Activated CD8-positive, alpha-beta memory T cell treated with anti-CD3 and anti-CD28 coated beads, Interleukin-2, amount 50 U/mL, for 1 hour (primary cell): ENCODE data around the gene PAQR5.
A peak's percentile ranks its signal among the peaks of the same experiment; 100 is the strongest.

Experiments used
- DNase-seq: peaks from one replicate; pipeline ENCODE4 v3.0.0-alpha.2; 2020; ENCODE audit errors: extremely low read depth

The PAQR5 gene

DNA sequence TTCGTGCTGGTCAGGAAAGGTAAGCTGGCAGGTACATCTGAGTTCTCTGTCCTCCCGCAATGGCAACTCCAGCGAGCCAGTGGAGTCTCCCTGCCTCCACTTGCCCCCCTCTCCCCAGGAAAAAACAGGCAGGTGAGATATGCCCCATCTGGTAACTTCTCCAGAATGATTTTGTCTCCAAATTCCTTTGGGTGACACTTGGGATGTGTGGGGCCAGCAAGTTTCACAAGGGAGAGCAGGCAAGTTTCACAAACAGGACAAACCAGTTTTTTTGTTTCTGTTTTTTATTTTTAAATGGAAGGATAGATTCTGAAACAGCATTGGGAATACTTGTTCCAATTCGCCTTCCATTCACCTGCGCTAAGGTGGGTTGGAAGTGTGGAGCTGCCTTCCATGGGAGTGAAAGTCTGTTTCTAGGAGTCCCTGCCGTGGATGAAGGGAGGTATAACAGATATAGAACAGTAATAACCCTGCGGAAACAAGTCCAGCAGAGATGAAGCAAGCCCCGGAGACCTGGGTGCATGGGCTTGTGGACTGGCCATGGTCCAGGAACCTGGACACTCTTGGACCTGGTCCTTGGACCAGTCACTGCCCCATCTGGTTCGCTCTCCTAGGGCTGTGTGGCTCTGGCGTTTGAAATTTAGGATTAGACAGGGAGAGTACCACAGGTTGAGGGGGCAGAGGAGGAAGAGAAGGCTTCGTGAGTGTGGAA, 92.5 kb downstream of the PAQR5 start:
- DNase-seq: no peak

DNA sequence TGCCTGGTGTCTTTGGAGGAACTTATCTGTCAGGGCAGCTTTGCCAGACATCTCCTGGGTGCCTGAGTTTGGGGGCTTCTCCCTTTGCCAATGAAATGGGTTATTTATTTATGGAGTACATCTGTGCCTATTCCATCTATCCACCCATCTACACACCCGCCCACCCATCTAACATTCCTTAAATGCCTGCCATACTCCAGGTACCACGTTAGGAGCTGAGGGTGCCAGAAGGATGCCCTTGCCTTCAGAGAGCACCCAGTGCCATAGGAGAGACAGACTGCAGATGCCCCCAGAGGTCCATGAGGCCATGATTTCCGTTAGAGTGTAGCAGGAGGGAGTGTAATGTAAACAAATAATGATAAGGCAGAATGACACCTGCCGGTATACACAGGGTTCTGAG, 93.6 kb downstream of the PAQR5 start:
- no peak for DNase-seq

DNA sequence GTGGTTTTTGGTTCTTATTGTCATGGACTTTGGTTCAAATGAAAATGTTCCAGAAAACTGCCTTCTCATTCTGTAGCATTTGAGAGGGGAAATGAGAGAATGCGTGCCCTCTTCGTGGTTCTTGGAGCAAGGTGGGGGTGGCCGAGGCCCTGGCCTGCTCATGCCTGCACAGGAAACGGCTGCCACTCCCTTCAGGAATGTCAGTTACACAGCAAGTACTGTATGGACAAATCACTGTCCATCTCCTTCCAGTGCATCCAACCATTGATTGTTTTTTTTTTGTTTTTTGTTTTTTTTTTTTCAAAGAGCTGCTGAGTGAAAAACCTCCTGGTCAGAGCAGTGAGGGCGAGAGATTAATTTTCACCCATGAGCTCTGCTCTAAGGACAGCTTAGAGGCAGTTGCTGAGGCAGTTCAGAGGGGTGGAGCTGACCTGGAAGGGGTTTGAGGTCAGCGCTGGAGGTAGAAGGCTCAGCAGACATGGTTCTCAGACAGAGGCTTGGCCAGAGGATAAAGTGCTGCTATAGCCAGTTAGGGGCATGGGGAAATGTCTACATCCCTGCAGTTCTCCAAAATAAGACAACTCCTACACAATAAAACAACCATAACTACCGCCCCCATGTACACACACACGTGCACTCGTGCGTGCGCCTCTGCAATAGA, 95.2 kb downstream of the PAQR5 start:
- DNase-seq: no peak

DNA sequence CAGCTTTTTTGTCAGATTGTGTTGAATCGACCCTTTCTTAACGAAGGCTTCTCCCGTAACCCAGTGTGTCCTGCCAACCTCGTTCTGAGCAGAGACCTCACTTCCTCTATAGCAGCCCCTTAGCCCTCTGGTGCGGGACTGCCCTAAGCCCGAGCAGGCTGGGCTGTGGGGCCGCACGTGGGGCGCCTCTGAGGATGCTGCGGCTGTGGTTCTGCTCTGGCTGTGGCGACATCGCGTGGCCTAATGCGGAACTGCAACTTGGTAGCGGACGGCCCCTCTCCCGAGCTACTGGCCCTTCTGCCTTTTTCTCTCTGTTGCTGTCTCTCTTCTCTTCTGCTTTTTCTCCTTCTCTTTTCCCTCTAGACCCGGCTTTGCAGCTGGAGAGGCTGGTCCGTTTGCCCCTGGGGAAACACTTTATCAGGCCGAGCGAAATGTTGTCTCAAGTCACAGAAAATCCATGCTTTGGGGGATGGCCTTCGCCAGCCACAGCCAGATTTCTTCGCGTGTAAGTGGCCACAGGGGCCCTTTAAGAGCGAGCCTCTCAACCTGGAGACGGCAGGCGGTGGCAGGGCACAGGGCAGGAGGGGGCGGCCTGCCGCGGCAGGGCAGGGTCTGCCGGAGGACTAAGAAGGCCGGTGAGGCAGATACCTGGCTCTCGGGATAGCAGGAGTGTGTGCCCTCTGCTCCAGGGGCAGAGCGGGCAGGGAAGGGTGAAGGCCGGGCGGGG, 96.0 kb downstream of the PAQR5 start:
- DNase-seq: peak; percentile 38

DNA sequence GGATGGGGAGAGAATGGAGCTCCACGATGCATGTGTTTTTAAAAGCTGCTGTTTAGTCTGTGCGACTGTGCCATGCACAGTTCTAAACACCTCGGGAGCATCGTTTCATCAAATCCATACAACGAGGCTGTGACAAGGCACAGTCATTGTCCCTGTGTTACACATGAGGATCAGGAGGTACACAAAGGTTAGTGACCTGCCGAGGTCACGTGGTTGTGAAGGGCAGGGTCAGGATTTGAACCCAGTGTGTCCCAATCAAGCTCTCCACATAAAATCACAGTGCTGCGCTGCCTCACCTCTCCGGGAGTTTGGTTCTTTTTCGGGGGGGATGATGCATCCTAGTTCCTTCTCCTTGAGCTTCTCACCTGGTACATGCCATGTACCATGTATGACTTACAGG, 96.7 kb downstream of the PAQR5 start:
- DNase-seq: no peak

DNA sequence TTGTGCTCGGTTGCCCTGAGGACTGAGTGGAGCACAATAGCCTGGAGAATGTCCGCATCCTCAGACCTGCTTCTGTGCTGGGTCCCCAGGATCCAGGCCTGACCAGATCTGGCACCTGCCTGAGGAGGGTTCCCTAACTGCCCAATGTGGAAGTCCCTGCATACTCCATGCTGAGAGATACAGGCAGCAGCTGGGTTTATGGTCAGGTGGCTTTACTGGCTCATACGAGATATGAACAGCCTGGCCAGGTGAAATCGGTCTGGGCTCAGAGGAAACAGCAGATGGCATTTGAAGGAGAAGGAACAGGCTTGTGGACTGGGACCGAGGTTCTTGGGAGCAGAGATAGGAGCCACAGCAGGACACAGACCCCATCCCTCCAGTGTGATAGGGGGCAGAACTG, 97.3 kb downstream of the PAQR5 start:
- DNase-seq: no peak

DNA sequence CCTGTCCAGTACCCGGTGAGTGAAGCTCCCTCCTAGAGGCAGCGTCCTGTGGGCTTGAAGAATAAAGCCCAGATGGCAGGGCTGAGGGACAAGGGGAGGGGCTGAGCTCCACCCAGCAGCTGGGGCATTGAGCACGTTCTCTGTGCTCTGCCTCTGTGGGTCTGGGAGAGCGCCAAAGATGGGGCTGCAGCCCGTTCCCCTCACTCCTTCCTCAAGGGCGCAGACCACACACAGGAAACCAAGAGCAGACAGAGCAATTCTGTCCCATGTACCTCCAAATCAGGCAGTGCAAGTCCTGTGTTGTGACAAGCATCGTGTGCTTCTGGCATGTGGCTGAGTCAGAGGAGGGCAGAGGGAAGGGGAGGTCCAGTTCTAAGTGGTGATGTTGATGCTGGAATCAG, 99.8 kb downstream of the PAQR5 start:
- DNase-seq: no peak

DNA sequence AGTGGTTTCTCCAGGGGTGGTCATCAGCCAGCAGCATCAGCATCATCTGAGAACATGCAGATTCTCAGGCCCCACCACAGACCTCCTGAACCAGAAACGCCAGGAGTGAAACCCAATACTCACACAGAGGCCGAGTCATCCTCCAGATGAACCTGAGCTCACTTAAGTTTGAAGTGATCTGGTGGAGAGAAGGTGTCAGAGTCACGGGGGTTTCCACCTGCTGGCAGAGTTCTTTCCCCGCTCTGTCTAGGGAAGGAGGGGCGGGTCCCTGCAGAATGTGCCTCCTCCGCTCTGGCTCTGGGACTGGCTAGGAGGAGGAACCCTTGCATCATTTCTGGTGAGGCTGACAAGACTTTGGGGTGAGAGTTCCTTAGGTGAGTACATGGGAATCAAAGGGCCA, 102.1 kb downstream of the PAQR5 start:
- DNase-seq: no peak

DNA sequence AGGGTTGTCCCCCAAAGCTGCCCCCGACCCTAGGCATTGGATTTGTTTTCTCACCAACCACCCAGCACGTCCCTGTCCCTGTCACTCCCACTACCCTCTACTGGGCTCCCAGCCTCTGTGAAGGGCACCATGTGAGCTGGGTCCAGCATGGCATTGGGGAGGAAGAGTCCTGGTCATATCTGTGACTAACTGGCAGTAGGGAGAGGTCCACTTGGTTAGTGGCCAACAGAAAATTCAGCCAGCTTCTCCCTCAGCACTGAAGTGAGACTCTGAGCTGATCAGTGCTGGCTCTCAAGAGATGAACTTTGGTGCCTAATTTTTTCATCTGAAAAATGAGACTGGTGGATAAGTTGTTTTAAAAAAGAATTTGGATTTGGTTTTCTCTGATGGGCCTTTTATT, 104.1 kb downstream of the PAQR5 start:
- no peak for DNase-seq

DNA sequence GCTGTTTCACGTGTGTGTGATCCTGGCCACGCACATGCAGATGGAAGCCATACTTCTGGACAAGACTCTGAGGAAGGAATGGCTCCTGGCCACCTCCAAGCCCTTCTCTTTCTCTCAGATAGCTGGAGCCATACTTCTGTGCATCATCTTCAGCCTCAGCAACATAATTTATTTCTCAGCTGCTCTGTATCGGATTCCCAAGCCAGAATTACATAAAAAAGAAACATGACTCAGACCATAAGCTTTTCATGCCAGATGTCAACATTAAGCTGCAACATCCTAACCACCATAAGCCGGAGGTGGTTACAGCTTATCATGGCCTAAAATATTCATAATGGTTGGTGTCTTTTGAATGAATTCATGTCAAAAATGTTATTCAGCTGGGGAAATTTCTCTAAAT, 104.9 kb downstream of the PAQR5 start:
- DNase-seq: no peak

DNA sequence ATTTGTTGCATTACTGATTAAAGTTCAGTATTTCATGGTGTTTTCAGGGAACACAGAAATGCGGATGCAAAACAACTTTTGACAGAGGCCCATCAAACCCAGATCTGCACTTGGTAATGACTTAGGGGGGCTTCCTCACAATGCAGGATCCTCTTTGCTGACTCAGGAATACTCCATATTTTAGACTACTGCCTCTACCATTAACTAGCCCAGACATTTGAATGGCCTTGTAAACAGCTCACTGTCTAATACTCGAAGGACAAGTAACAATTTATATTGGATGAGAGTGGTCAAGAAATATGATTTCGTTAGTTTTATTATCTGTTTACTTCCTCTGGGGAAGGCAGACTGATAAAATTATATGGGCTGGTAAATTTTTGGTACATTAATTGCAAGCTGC, 106.4 kb downstream of the PAQR5 start:
- DNase-seq: no peak

DNA sequence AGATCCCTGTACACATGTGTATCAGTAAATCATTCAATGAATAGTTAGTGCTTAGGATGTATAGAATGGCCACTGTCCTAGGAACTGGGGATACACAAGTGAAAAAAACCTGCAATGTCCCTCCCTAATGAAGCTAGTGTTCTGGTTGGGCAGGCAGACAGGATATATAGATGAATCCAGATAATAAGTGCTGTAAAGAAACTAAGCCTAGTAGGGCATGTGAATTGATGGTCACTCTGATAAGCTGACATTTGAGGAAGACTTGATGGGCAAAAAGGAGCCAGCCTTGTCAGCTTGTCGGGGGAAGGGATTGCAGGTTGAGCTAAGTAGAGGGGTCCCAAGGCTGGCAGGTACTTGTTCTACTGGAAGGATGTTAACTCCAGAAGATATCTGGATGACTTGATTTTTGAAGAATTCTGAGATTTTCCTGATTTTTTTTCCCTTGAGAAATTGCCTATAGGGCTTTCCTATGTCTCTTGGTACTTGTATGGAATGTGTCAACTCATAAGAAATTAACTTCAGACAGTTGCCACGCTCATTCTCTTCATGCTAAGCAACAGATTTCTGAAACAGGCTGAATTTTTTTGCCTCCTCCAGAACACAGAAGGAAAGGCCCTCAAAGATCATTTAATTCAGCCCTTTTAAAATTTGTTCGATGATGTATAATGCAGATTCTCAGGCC, 109.1 kb downstream of the PAQR5 start:
- no peak for DNase-seq

DNA sequence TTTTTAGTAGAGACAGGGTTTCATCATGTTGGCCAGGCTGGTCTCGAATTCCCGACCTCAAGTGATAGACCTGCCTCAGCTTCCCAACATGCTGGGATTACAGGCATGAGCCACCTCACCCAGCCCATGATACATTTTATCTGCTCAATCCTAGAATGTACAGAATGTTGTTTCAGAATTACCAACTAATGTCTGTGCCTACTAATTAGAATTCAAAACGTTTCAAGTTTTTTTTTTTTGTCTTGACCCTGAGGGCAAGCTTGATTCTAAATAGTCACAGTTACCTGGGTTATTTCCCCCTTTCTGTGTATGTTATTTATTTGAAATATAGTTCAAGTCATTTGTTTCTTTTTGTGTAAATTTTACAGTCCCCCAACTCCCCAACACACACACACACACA, 110.1 kb downstream of the PAQR5 start:
- no peak for DNase-seq

DNA sequence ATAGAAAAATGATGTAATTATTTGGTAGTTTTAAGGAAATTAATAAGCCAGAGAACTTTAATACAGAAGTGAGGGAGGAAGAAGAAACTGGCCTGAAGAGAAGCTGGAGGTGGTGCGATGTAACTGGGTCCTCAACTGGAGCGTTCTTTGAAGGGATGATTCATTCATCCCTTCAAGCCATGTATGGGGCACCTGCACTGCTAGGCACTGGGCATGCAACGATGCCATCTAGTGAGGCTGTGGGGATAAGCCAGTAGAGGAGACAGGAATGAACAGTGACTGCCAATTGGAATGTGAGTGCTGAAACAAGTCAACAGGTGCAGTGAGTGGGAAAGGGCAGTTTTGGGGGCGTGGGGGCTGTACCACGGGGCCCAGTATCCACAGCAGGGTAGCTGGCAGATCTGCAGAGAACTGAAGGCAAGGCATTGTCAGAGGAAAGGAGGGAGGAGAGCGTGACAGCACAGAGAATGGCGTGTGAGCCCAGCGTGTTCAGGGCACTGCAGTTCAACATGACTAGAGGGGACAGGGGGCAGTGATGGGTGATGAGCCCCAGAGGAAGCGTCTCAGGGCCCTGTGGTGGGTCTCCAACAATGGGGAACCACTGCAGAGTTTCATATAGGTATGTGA, 111.6 kb downstream of the PAQR5 start:
- DNase-seq: no peak

DNA sequence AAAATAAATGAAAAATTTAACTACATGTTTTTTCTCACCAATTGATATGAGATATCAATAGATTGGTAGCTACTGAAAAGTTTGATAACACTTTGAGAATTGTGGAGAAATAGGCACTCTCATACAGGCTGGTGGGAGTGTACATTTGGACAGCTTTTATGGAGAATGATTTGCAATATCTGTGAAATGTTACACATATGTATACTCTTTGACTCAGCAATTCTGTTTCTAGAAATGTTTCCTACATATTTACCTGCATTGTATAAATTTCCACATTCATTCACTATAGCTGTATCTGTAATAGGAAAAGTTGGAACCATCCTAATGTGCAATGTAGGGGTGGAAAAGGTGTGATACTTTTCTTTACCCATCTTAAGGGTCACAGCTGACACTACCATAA, 113.6 kb downstream of the PAQR5 start:
- DNase-seq: no peak

DNA sequence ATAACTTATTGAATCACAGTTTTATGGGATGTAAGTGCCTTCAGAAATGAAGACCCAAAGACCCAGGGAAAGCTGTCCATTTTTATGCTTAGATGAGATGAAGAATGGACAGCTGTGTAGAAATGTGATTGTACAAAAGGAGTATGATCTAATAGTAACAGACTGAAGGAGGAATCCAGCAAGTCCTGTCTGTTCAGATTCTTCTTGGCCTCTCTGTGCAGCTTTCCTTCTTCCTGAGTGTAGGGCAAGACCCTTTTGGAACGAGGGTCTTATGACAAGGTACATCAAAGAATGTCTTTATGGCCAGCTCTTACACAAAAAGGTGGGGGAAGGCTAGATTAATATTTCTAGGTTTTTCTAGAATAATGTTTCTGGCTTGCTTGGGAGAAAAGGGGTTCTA, 114.0 kb downstream of the PAQR5 start:
- no peak for DNase-seq

DNA sequence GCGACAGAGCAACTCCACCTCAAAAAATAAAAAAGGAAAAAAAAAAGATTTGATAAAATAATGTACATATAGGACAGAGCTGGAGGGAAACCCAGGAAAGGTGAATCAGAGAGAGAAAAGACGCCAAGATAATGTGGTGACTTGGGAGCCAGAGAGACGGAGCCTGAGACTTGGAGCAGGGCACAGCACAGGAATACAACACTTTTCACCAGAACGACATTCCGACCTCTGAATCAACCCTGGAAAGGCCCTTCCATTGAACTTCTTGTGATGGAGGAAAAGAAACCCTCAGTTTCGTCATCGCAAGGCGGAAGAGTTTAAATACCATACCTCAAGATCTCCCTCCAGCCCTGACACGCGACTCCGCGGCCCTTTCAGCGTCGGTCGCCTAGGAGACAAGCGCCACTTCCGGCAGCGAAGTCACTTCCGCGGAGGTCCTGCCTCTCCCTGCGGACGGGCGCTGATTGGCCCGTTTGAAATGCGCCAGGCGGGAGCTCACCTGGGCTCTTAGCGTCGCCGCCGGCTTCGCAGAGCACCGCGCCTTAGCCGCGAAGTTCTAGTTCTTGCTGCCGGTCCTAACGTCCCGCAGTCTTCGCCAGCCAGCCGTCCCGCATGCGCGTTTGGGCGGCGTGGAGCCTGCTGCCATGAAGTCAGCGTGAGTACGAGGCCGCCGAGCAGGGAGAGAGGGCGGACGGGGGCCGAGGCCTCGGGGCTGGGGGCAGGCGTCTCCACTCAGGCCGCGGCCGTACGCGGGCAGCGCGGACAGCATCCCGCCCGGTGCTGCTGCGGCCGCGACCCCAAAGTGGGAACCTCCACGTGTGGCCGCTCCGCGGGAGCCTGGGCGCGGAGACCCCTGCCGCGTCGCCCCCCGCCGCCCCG, 115.3 kb downstream of the PAQR5 start, which contains the start of gene KIF23:
TSS of gene KIF23 (plus strand) at position 528 of the 879 bp plus-strand sequence. CDS start at position 645, 117 bp downstream.
- DNase-seq: peak; percentile 79

DNA sequence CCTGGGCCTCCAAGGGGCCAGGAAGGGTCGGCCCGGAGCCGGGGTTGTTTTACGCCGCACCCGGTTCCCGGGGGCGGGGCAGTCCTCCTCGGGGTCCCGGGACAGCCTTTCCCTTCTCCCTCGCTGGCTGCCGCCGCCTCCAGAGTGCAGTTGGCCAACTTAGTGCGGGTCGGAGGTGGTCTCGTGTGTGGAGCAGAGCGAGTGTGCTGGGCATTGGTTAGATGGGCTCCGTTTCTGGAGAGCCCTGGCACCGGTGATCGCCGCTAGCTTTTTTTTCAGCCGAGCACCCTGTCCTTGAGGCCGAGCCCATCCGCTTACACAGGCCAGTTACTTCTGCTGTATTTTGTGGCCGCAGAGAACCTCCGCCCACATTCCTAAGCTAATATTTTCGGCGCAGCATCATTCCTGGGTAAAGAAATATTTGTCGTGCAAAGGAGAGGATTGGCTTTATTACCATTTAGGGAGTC, 116.0 kb downstream of the PAQR5 start:
- no peak for DNase-seq

DNA sequence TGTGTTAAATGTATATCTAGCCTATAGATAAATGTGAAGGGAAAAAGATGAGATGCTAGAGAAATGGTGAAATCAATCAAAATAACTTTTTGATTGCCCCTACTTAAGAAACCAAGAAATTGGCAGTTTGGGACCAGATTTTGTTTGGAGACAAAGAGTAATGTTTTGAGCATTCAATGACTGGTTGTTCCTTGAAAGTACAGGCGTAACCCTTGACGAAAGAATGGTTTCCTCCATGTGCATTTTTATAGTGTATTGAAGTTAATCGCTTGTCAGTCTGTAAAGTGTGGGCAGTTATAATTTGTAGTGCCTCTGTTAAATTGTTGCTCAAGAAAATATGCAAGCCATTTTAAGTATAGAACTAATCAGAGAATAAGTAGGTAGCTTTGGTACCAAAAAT, 116.7 kb downstream of the PAQR5 start:
- DNase-seq: no peak

DNA sequence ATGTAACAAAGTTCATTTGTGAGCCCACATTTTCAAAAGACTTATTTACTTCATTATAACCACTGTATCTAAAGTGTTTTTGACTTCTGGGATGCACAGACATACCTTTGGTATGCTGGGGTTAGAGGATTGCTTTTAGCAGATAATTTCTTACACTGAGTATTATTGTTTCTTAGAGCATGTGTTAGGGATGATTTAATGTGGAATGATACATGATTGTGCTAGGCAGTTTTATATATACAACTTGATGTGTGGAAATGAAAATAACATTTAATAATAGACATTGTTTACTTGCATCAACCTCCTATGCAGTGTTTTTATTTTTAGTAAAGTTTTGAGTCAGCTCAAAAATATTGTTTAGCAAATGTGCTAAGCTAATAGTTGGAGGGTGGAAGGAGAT, 118.9 kb downstream of the PAQR5 start:
- no peak for DNase-seq

DNA sequence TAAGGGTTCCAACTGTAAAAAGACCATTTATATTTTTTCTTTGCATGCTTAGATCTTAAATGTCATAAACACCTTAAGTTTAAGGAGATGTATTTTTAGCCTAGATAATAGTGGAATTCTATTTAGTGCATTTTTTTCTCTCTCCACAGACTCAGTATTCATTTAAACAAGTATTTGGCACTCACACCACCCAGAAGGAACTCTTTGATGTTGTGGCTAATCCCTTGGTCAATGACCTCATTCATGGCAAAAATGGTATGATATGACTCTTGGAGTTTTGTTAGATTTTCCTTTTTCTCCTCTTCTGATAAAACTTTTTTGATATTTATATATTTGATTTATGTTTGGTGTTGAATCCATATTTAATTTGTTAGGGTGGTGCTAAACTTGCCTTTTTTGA, 122.8 kb downstream of the PAQR5 start:
- DNase-seq: no peak
